Measurements from ENCODE around the gene UBE2V1.
"Not testable (repeated sequence)": the region's sequence is repeated elsewhere in the genome, so short reads cannot be mapped to it uniquely, and the experiment has no call there.

Gene UBE2V1

DNA sequence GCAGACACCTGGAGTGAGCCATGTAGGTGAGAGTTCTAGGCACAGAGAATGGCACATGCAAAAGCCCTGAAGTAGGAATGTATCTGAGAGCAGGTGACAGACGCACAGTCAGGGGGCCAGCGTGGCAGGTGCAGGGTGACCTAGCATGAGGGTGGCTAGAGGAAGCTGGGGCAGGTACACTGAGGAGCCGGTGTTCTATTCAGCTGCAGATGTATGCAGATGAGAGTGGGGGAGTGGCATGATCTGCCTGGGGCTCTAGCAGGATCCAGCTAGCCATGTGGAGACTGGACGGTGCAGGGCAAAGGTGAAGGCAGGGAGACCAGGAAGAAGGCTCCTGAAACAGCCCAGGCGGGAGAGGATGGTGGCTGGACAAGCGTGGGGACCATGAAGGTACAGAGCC is 29.9 kb upstream of the UBE2V1 start:
- POLR2A ChIA-PET, result interaction anchor here (2.6 kb wide), 1 partner anchor 27 kb away, joined by 9 read pairs; no protein-coding TSS in a partner anchor
- DNase-seq (ENCODE audit: extremely low spot score), result no peak

GRCh38 chr20:50141811-50142561 is 29.0 kb upstream of the UBE2V1 start:
- DNase-seq (ENCODE audit: extremely low spot score), result no peak
- TF ChIP-seq FOXM1 (IDR thresholded peaks at IDR 0.05; ENCODE audit: borderline replicate concordance), result no peak
- TF ChIP-seq L3MBTL2 (conservative IDR thresholded peaks at IDR 0.05), result no peak
- TF ChIP-seq, protein P1, sequence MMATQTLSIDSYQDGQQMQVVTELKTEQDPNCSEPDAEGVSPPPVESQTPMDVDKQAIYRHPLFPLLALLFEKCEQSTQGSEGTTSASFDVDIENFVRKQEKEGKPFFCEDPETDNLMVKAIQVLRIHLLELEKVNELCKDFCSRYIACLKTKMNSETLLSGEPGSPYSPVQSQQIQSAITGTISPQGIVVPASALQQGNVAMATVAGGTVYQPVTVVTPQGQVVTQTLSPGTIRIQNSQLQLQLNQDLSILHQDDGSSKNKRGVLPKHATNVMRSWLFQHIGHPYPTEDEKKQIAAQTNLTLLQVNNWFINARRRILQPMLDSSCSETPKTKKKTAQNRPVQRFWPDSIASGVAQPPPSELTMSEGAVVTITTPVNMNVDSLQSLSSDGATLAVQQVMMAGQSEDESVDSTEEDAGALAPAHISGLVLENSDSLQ (IDR thresholded peaks at IDR 0.05), result no peak
- TF ChIP-seq TARDBP (IDR thresholded peaks at IDR 0.05), result no peak
- no peak for TF ChIP-seq BHLHE40 (IDR thresholded peaks at IDR 0.05; ENCODE audit: borderline replicate concordance)
- no peak for TF ChIP-seq NFRKB (IDR thresholded peaks at IDR 0.05)
- no peak for TF ChIP-seq ARNT (IDR thresholded peaks at IDR 0.05)
- no peak for TF ChIP-seq SP1 (IDR thresholded peaks at IDR 0.05)
- TF ChIP-seq ZNF384 (IDR thresholded peaks at IDR 0.05), result no peak
- no peak for TF ChIP-seq FOXA1 (IDR thresholded peaks at IDR 0.05)
- no peak for TF ChIP-seq SUZ12 (IDR thresholded peaks at IDR 0.05)
- no peak for TF ChIP-seq FOXK2 (IDR thresholded peaks at IDR 0.05)
- ChIA-PET CTCF (interaction anchor here (0.9 kb wide), 1 partner anchor 12 kb away, joined by 3 read pairs; the partner anchor contains the start of gene PEDS1), POLR2A (interaction anchor here (2.6 kb wide), 1 partner anchor 26 kb away, joined by 9 read pairs; no protein-coding TSS in a partner anchor)

More for the DNA sequence above, 29.9 kb upstream of the UBE2V1 start:
- TF ChIP-seq ARNT (IDR thresholded peaks at IDR 0.05), result no peak
- no peak for TF ChIP-seq BHLHE40 (IDR thresholded peaks at IDR 0.05; ENCODE audit: borderline replicate concordance)
- no peak for TF ChIP-seq FOXA1 (IDR thresholded peaks at IDR 0.05)
- TF ChIP-seq SUZ12 (IDR thresholded peaks at IDR 0.05), result no peak
- TF ChIP-seq ZNF384 (IDR thresholded peaks at IDR 0.05), result no peak
- no peak for TF ChIP-seq HDGF (IDR thresholded peaks at IDR 0.05; ENCODE audit: borderline replicate concordance)
- CTCF ChIA-PET, result interaction anchor here (0.9 kb wide), 1 partner anchor 11 kb away, joined by 3 read pairs; the partner anchor contains the start of gene PEDS1

GRCh38 chr20:50141018-50141675 is 28.2 kb upstream of the UBE2V1 start:
- ChIA-PET CTCF (no interaction called here), POLR2A (interaction anchor here (1.7 to 2.6 kb wide), 2 partner anchors 12 to 25 kb away, joined by 5 to 9 read pairs; no protein-coding TSS in a partner anchor)
- no peak for DNase-seq (ENCODE audit: extremely low spot score)

GRCh38 chr20:50140339-50140859 is 27.4 kb upstream of the UBE2V1 start:
- ChIA-PET CTCF (no interaction called here), POLR2A (interaction anchor here (1.0 to 1.8 kb wide), 3 partner anchors 12 to 25 kb away, joined by 4 to 5 read pairs (median 5); no protein-coding TSS in a partner anchor)
- TF ChIP-seq TARDBP (IDR thresholded peaks at IDR 0.05) (no peak), L3MBTL2 (conservative IDR thresholded peaks at IDR 0.05) (no peak), NFRKB (IDR thresholded peaks at IDR 0.05) (no peak), FOXA1 (IDR thresholded peaks at IDR 0.05) (no peak), FOXK2 (IDR thresholded peaks at IDR 0.05) (no peak), BHLHE40 (IDR thresholded peaks at IDR 0.05; ENCODE audit: borderline replicate concordance) (no peak), FOXM1 (IDR thresholded peaks at IDR 0.05; ENCODE audit: borderline replicate concordance) (no peak)
- DNase-seq (ENCODE audit: extremely low spot score), result no peak

More at GRCh38 chr20:50141018-50141675, 28.2 kb upstream of the UBE2V1 start:
- TF ChIP-seq CTBP1 (IDR thresholded peaks at IDR 0.05; ENCODE audit: borderline replicate concordance) (no peak), SUZ12 (IDR thresholded peaks at IDR 0.05) (no peak), BHLHE40 (IDR thresholded peaks at IDR 0.05; ENCODE audit: borderline replicate concordance) (no peak), FOXK2 (IDR thresholded peaks at IDR 0.05) (no peak)
- TF ChIP-seq, protein P1 (IDR thresholded peaks at IDR 0.05), result no peak

DNA sequence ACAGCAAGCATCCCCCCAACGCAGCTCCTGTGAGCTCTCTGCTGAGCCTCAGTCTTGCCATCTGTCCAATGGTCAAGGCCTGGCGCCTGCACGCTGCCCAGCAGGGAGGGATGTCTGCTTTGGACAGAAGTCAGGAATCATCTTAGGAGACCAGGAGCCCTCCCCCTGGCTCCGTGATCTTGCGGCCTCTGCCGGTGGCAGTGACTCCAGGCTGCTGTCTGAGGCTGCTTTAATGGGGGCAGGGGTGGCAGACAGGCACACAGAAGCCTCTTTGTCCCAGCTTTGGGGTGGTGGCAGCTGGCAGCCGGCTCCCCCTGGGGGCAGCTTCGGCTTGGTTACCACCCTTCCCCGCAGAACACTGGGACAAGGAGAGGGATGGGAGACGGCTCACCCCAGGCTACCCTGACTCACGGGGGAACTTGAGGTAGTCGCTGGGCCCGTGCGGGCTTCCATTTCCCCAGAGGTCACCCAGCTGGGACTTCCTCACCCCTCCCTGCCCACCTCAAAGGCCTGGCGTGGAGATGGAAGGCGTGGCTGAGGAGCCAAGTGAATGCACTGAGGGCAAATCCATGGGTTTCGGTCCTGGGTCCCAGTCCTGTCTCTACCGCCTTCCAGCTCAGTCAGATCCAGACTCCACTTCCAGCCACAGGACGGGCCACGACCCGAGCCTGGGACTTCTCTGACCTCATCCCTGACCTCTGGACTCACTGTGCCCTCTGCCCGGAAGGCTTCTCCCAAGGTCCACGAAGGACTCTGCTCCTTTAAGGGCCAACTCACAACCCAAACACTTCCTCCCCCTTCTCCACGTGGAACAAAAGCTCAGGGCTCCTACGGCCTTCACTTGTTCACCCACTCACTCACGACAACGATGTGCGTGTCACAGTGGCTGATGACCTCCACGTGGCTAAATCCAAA is 25.8 kb upstream of the UBE2V1 start:
- ChIA-PET POLR2A (interaction anchor here (1.2 to 1.8 kb wide), 2 partner anchors 23 to 33 kb away, joined by 3 to 5 read pairs; no protein-coding TSS in a partner anchor), CTCF (interaction anchor here (0.6 kb wide), 1 partner anchor 32 kb away, joined by 5 read pairs; no protein-coding TSS in a partner anchor)
- TF ChIP-seq CTBP1 (IDR thresholded peaks at IDR 0.05; ENCODE audit: borderline replicate concordance), result no peak
- TF ChIP-seq HDGF (IDR thresholded peaks at IDR 0.05; ENCODE audit: borderline replicate concordance), result no peak
- DNase-seq (ENCODE audit: extremely low spot score), result no peak

- CTCF ChIA-PET, result interaction anchor here (0.6 kb wide), 1 partner anchor 33 kb away, joined by 5 read pairs; no protein-coding TSS in a partner anchor
- DNase-seq (ENCODE audit: extremely low spot score), result no peak
- POLR2A ChIA-PET, result no interaction called here
- no peak for TF ChIP-seq SUZ12 (IDR thresholded peaks at IDR 0.05)
- TF ChIP-seq FOXA1 (IDR thresholded peaks at IDR 0.05), result no peak
- no peak for TF ChIP-seq ZNF384 (IDR thresholded peaks at IDR 0.05)
- no peak for TF ChIP-seq HDGF (IDR thresholded peaks at IDR 0.05; ENCODE audit: borderline replicate concordance)
- no peak for TF ChIP-seq FOXK2 (IDR thresholded peaks at IDR 0.05)
- TF ChIP-seq NFRKB (IDR thresholded peaks at IDR 0.05), result no peak
- TF ChIP-seq ARNT (IDR thresholded peaks at IDR 0.05), result no peak
- TF ChIP-seq, protein P1 (IDR thresholded peaks at IDR 0.05), result no peak
- TF ChIP-seq FOXM1 (IDR thresholded peaks at IDR 0.05; ENCODE audit: borderline replicate concordance), result no peak
- no peak for TF ChIP-seq L3MBTL2 (conservative IDR thresholded peaks at IDR 0.05)
- no peak for TF ChIP-seq ELF4 (IDR thresholded peaks at IDR 0.05)
These were observed 25.1 kb upstream of the UBE2V1 start for GRCh38 chr20:50138120-50138478.

GRCh38 chr20:50137702-50138101 is 24.8 kb upstream of the UBE2V1 start:
- POLR2A ChIA-PET, result interaction anchor here (1.1 kb wide), 1 partner anchor 22 kb away, joined by 3 read pairs; no protein-coding TSS in a partner anchor
- DNase-seq (ENCODE audit: extremely low spot score); CTCF ChIA-PET: not testable (repeated sequence)
